GM19467 (cell line): Measurements from ENCODE around the gene INTS6.

Experiments
- ATAC-seq: cut with Tn5 transposase; IDR thresholded peaks from one replicate; pipeline ENCODE4 v1.9.1; 2021; ENCODE audit warnings: mild to moderate bottlenecking, moderate library complexity; ENCODE audit not compliant: unreplicated experiment

The INTS6 gene

GRCh38 chr13:51322826-51323225, 130.0 kb downstream of the INTS6 start:
- ATAC-seq: no peak

DNA sequence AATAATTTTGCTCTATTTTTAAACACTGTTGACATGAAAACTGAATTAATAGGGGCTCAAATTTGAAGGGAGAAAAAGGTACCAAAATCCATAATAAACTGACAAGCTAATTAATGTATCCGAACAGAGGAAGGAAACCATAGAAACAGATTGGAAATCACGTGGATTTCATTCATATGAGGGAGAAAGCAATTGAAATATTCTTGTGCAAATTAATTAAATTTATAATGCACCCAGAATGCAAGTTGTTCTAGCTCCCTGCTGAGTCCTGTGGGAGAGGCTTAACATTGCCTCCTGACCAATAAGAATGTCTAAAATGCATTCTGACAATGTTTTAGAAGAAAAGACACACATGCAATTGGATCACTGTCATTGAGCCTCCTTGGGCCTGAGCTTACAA, 131.0 kb downstream of the INTS6 start:
- no peak for ATAC-seq

DNA sequence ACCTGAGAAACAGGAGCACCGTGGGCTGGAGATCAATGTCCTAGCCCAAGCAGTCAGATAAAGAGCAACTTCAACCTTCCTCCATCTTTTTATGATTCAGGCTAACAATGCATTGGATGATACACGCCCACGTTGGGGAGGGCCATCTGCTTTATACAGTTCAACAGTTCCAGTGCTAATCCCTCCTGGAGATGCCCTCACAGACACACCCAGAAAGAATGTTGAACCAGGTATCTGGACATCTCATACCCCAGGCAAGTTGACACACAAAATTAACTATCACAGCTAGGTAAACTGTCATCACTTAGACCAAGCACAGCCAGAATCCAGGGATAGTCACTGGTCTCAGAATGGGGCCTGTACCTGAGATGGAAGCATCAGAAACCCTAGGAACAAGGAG, 134.0 kb downstream of the INTS6 start:
- ATAC-seq: no peak

DNA sequence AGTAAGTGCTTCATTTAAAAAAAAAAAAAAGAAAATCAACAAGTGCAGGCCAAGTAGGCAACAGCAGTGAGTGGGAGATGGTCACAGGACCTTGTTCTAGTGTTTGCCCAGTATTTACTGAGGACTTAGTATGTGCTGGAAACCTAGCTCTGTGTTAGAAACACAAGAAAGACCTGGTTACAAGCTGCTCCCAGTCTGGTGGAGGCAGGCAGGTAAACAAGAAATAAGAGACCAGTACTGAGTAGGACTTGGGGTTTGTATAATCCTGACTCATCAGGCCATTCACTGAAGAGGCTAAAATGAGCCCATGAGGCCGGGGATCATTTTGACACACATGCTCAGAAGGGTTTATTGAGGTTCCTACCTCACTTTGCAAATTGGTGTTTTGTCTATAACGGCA, 134.8 kb downstream of the INTS6 start:
- no peak for ATAC-seq

DNA sequence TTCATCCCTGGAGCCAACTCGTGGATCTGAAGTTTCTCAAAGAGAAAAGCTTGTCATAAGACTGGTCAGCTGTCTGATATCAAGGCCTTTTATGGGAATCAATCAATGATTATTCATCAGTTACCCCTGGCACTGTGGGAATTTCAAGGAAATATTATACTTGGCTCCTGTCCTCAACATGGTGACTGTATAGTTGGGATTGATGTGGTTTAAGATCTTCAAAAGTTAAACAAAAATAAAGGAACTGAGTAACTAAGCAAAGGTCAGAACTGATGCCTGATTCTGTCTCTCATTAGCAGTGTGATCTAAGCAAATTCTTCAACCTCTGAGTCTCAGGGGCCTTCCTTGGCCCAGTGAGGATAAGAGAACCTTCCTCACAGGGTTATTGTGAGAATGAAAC, 135.6 kb downstream of the INTS6 start:
- ATAC-seq: no peak

DNA sequence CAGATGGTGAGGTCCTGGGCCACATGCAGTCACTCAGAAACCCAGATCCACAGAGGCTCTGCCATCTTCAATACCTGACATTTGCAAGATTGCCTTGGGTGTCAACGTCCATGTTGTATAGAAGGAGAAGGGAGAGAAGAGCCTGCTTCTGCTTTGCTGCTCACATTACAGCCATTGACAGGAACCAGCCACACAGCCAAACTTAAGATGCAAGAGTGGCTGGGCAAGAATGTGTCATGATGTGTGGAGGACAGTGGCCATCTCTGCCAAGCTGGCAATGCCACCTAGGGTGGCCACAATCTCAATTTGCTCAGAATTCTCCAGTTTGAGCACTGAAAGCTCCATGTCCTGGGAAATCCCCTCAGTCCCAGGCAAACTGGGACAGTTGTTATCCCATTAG, 139.2 kb downstream of the INTS6 start:
- no peak for ATAC-seq

GRCh38 chr13:51311957-51312520, 140.8 kb downstream of the INTS6 start:
- ATAC-seq: no peak
